OCI-LY7 (cell line): ENCODE results near the gene DRP2. TPM values are rescaled to one million over a fixed set of nuclear protein-coding genes. Genes with fewer than 3 reads are reported as not detected.

Source experiments
- Bru-seq: library from RNA; stranded (reverse); fragments of 400-500 nt; gene quantifications from one replicate; lab custom pipeline; 2021; lab: Mats Ljungman, UMichigan
- BruChase-seq, 2 experiments: library from RNA; stranded (reverse); fragments of 400-500 nt; gene quantifications; one replicate each; lab custom pipeline; 2021; lab: Mats Ljungman, UMichigan
- BruUV-seq: library from RNA; stranded (reverse); fragments of 400-500 nt; replicated peaks from 2 replicates; lab custom pipeline; 2021; lab: Mats Ljungman, UMichigan
- CTCF ChIA-PET: fragments of 300-600 bp; sonication (Branson Sonifier 250); formaldehyde crosslinking; loops from one replicate; lab custom pipeline; 2022; ENCODE audit warnings: antibody characterized with exemption; ENCODE audit not compliant: unreplicated experiment; lab: Charles Lee
- POLR2A ChIA-PET: fragments of 300-600 bp; sonication (Branson Sonifier 250); formaldehyde crosslinking; loops from one replicate; lab custom pipeline; 2022; ENCODE audit warnings: antibody characterized with exemption; lab: Charles Lee
- DNase-seq: peaks from one replicate; pipeline ENCODE4 v3.0.0-alpha.2; 2015; ENCODE audit warnings: low spot score
- H2AFZ ChIP-seq: fragments of 200-600 bp; sonication (generic), shearing (Covaris generic); 2 replicates; pipeline ENCODE4 v1.6.1; 2014; ENCODE audit warnings: mild to moderate bottlenecking, antibody characterized with exemption, low read length, moderate library complexity
- H3K27ac ChIP-seq: fragments of 200-600 bp; sonication (generic); 2 replicates; pipeline ENCODE4 v1.5.1; 2014; ENCODE audit warnings: mixed run types, low read depth, mild to moderate bottlenecking, moderate library complexity, low read length, inconsistent platforms; ENCODE audit not compliant: poor library complexity, severe bottlenecking
- H3K36me3 ChIP-seq: fragments of 200-600 bp; sonication (generic); 2 replicates; pipeline ENCODE4 v1.6.1; 2014; ENCODE audit warnings: mild to moderate bottlenecking, antibody characterized with exemption, low read length, moderate library complexity, mixed read lengths; ENCODE audit not compliant: insufficient read depth
- H3K4me1 ChIP-seq: fragments of 200-600 bp; sonication (generic); 2 replicates; pipeline ENCODE4 v1.5.1; 2014; ENCODE audit warnings: mild to moderate bottlenecking, low read length; ENCODE audit not compliant: insufficient read depth, poor library complexity, severe bottlenecking
- H3K4me2 ChIP-seq: fragments of 200-600 bp; sonication (generic); 2 replicates; pipeline ENCODE4 v1.6.1; 2014; ENCODE audit warnings: mild to moderate bottlenecking, low read length
- H3K4me3 ChIP-seq: fragments of 200-600 bp; sonication (generic); 2 replicates; pipeline ENCODE4 v1.5.1; 2014; ENCODE audit warnings: mild to moderate bottlenecking, low read depth, low read length; ENCODE audit not compliant: poor library complexity, severe bottlenecking
- H3K79me2 ChIP-seq: fragments of 200-600 bp; sonication (generic); 2 replicates; pipeline ENCODE4 v1.6.1; 2016; ENCODE audit warnings: low read depth, mild to moderate bottlenecking, low read length, moderate library complexity, mixed read lengths; ENCODE audit not compliant: insufficient read depth
- H3K9me2 ChIP-seq: fragments of 200-600 bp; sonication (generic); 2 replicates; pipeline ENCODE4 v1.6.1; 2016; ENCODE audit warnings: mild to moderate bottlenecking, low read length, mixed read lengths; ENCODE audit not compliant: insufficient read depth
- H3K9me3 ChIP-seq: fragments of 200-600 bp; sonication (generic); 2 replicates; pipeline ENCODE4 v1.6.1; 2014; ENCODE audit warnings: mild to moderate bottlenecking, mixed run types, low read length, mixed read lengths
- H4K20me1 ChIP-seq: fragments of 200-600 bp; sonication (generic); 2 replicates; pipeline ENCODE4 v1.6.1; 2014; ENCODE audit warnings: mild to moderate bottlenecking, antibody characterized with exemption, low read length, moderate library complexity, mixed read lengths; ENCODE audit not compliant: insufficient read depth
- EZH2phosphoT487 ChIP-seq: fragments of 200-600 bp; sonication (generic); IDR thresholded peaks from 2 replicates; pipeline ENCODE4 v1.6.1; 2018; ENCODE audit warnings: low read depth, borderline replicate concordance, mild to moderate bottlenecking, mixed run types, antibody characterized with exemption, low read length, moderate library complexity, mixed read lengths
- intact Hi-C: fragments of 100-400 bp; cut with micrococcal nuclease; formaldehyde crosslinking; loops from one replicate; pipeline ENCODE4 v1.10.0; 2022; ENCODE audit not compliant: unreplicated experiment
- long read RNA-seq: library from polyadenylated mRNA; stranded (forward); transcript quantifications from one replicate; pipeline ENCODE4 v2.0.0, GENCODE V29; 2022
- total RNA-seq, 2 experiments: library from RNA; depleted of rRNA in 1 of 2; stranded (reverse); fragments of >200 nt in 1 of 2; shearing (Covaris generic) in 1 of 2; gene quantifications; 2 replicates each; pipeline ENCODE4 v1.2.3, GENCODE V29; 2014 to 2022
- TF ChIP-seq, protein P1 (sequence below): fragments of 200-600 bp; sonication (generic); conservative IDR thresholded peaks from 2 replicates; pipeline ENCODE4 v1.5.1; 2014; ENCODE audit warnings: mild to moderate bottlenecking, antibody characterized with exemption, low read length, moderate library complexity, mixed read lengths

The DRP2 gene, protein sequence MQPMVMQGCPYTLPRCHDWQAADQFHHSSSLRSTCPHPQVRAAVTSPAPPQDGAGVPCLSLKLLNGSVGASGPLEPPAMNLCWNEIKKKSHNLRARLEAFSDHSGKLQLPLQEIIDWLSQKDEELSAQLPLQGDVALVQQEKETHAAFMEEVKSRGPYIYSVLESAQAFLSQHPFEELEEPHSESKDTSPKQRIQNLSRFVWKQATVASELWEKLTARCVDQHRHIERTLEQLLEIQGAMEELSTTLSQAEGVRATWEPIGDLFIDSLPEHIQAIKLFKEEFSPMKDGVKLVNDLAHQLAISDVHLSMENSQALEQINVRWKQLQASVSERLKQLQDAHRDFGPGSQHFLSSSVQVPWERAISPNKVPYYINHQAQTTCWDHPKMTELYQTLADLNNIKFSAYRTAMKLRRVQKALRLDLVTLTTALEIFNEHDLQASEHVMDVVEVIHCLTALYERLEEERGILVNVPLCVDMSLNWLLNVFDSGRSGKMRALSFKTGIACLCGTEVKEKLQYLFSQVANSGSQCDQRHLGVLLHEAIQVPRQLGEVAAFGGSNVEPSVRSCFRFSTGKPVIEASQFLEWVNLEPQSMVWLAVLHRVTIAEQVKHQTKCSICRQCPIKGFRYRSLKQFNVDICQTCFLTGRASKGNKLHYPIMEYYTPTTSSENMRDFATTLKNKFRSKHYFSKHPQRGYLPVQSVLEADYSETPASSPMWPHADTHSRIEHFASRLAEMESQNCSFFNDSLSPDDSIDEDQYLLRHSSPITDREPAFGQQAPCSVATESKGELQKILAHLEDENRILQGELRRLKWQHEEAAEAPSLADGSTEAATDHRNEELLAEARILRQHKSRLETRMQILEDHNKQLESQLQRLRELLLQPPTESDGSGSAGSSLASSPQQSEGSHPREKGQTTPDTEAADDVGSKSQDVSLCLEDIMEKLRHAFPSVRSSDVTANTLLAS
- 0.64 and 0.82 TPM in 2 replicates for total RNA-seq (2014; rRNA removed; shearing (Covaris generic))
- total RNA-seq (2022) = 0.93 and 0.96 TPM in 2 replicates
- Bru-seq, nascent RNA = percentile 32 among the genes with signal in this experiment
- percentile 40 among the genes with signal in this experiment for BruChase-seq, experiment 1, labeled RNA remaining after a 6-hour chase
- percentile 43 among the genes with signal in this experiment for BruChase-seq, experiment 2, labeled RNA remaining after a 2-hour chase
- long read RNA-seq = 0 reads

DNA sequence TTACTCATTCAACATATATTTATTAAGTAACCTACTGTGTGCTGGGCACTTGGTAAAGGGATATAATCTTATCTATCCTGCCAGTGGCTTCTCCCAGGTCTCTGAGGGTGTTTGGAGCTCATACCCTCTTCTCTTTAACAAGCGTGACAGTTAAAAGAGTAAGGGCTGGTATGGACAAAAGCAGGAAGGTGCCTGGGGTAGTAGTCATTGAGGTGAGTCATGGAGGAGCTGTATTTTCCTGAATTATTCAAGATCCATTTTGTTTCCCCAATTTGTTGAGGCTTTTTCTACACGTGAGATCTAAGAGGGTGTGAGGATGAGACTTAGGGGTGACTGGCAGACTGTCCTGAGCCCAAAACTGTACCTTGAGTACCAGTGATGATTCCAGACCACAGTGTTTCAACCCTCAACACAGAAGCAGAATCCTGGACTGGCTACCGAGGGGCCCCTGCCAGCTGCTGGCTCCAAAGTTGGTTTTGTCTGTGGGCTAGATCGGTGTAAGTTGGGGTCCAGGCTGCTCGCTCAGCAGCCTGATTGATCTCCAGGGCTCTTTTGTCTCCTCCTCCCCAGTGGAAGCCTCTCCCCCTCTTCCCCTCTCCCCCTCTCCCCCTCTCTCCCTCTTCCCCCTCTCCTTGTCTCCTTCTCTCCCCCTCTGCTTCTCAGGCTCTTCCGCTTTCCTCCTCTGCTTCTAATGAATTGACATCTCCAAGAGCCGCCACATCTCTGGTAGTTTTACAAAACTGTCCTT, at the start of gene DRP2:
Gene DRP2, plus strand, starts transcription at position 671 of the 748 bp plus-strand sequence. CDS start 11,862 bp downstream, outside the sequence.
- Histone ChIP-seq H3K36me3 (no peaks in the 10 kb centered on the region), H3K27ac (no peak within 1 kb of the TSS), H3K9me3 (no peaks in the 10 kb centered on the region), H3K4me1 (no peaks in the 10 kb centered on the region), H3K4me3 (no peak within 1 kb of the TSS), H3K4me2 (no peak within 1 kb of the TSS), H3K79me2 (no peaks in the 10 kb centered on the region), H2AFZ (no peak within 1 kb of the TSS), H3K9me2 (no peaks in the 10 kb centered on the region), H4K20me1 (no peaks in the 10 kb centered on the region)
- ChIA-PET CTCF (interaction anchor here (0.7 kb wide), 1 partner anchor 12 kb away, joined by 3 read pairs; no protein-coding TSS in a partner anchor), POLR2A (interaction anchor here (0.6 kb wide), 1 partner anchor 510 kb away, joined by 4 read pairs; no protein-coding TSS in a partner anchor)
- DNase-seq = no peak
- intact Hi-C loops = no loop called here
- no TSS peak for BruUV-seq
- TF ChIP-seq, protein P1, sequence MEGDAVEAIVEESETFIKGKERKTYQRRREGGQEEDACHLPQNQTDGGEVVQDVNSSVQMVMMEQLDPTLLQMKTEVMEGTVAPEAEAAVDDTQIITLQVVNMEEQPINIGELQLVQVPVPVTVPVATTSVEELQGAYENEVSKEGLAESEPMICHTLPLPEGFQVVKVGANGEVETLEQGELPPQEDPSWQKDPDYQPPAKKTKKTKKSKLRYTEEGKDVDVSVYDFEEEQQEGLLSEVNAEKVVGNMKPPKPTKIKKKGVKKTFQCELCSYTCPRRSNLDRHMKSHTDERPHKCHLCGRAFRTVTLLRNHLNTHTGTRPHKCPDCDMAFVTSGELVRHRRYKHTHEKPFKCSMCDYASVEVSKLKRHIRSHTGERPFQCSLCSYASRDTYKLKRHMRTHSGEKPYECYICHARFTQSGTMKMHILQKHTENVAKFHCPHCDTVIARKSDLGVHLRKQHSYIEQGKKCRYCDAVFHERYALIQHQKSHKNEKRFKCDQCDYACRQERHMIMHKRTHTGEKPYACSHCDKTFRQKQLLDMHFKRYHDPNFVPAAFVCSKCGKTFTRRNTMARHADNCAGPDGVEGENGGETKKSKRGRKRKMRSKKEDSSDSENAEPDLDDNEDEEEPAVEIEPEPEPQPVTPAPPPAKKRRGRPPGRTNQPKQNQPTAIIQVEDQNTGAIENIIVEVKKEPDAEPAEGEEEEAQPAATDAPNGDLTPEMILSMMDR = no peak
- no peak for TF ChIP-seq EZH2phosphoT487

DNA sequence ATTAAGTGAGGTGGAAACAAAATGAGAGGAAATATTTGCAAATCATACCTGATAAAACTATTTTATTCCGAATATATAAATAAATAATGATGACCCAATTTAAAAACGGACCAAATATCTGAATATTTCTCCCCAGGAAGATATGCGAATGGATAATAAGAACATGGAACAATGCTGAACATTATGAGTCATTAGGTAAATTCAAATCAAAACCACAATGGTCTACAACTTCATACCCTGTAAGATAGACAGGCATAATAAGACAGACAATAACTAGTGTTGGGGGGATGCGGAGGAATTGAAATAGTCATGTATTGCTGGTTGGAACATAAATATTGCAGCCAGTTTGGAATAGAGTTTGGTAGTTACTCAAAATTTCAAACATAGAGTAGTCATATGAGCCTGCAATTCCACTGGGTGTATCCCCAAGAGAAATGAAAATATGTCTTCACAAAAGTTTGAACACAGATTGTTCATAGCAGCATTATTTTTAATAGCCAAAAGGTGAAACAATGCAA, 47.6 kb upstream of the DRP2 start:
- DNase-seq = no peak
- Histone ChIP-seq H4K20me1 (no peaks in the 10 kb centered on the region), H3K4me3 (no peak overlapping the region), H3K9me2 (no peaks in the 10 kb centered on the region), H3K27ac (no peak overlapping the region), H3K4me1 (no peaks in the 10 kb centered on the region), H3K9me3 (no peaks in the 10 kb centered on the region), H3K36me3 (no peaks in the 10 kb centered on the region), H3K4me2 (no peak overlapping the region), H3K79me2 (no peaks in the 10 kb centered on the region), H2AFZ (no peak overlapping the region)
- no peak for TF ChIP-seq EZH2phosphoT487
- TF ChIP-seq, protein P1 = no peak
- intact Hi-C loops = no loop called here
- ChIA-PET POLR2A (no interaction called here), CTCF (no interaction called here)
- TSS peak; percentile 19 for BruUV-seq
